Fibroblast of lung (primary cell): Measurements from ENCODE around the gene OR2V1. TPM values are rescaled to one million over a fixed set of nuclear protein-coding genes. Genes with fewer than 3 reads are reported as not detected.
"Not testable (repeated sequence)": the region's sequence is repeated elsewhere in the genome, so short reads cannot be mapped to it uniquely, and the experiment has no call there.

Experiments used
- DNase-seq, 2 donors: peaks; one replicate each; pipeline versions ENCODE4 v3.0.0 to v3.0.0-alpha.2; 2010; ENCODE audit warnings: low read depth in 2 of 2
- H2AFZ ChIP-seq: 2 replicates; pipeline ENCODE4 v1.5.1; 2012; ENCODE audit warnings: low read length, control low read depth, inconsistent platforms
- H3K27ac ChIP-seq: 2 replicates; pipeline ENCODE4 v1.5.1; 2011; ENCODE audit warnings: low read length, control low read depth; ENCODE audit not compliant: insufficient read depth
- H3K27me3 ChIP-seq: 2 replicates; pipeline ENCODE4 v1.5.1; 2011; ENCODE audit warnings: mild to moderate bottlenecking, low read length; ENCODE audit not compliant: control insufficient read depth, insufficient read depth
- H3K36me3 ChIP-seq: 2 replicates; pipeline ENCODE4 v1.5.1; 2011; ENCODE audit warnings: low read length; ENCODE audit not compliant: control insufficient read depth, insufficient read depth
- H3K4me1 ChIP-seq: 2 replicates; pipeline ENCODE4 v1.5.1; 2011; ENCODE audit warnings: low read length; ENCODE audit not compliant: control insufficient read depth, insufficient read depth; ENCODE audit errors: extremely low read depth
- H3K4me2 ChIP-seq: 2 replicates; pipeline ENCODE4 v1.5.1; 2011; ENCODE audit warnings: low read length, control low read depth; ENCODE audit not compliant: insufficient read depth; ENCODE audit errors: extremely low read depth
- H3K4me3 ChIP-seq, 4 experiments: fragments of 200-600 bp in 1 of 4; sonication (generic) in 1 of 4; replicated peaks in 1 of 4; 2 replicates each; pipeline ENCODE4 v1.5.1; 2011 to 2016; ENCODE audit warnings: low read length in 4 of 4, low read depth in 3 of 4, mild to moderate bottlenecking in 3 of 4, control low read depth in 2 of 4, inconsistent platforms in 1 of 4, mixed read lengths in 1 of 4; ENCODE audit not compliant: insufficient read depth in 1 of 4; ENCODE audit errors: control extremely low read depth in 1 of 4
- H3K79me2 ChIP-seq: 2 replicates; pipeline ENCODE4 v1.5.1; 2012; ENCODE audit warnings: mild to moderate bottlenecking, low read length, inconsistent platforms; ENCODE audit not compliant: control insufficient read depth, insufficient read depth
- H3K9ac ChIP-seq: 2 replicates; pipeline ENCODE4 v1.5.1; 2011; ENCODE audit warnings: mild to moderate bottlenecking, low read length, control low read depth; ENCODE audit not compliant: insufficient read depth
- H3K9me3 ChIP-seq: 2 replicates; pipeline ENCODE4 v1.5.1; 2012; ENCODE audit warnings: low read depth, low read length; ENCODE audit not compliant: control insufficient read depth, insufficient read depth
- H4K20me1 ChIP-seq: 2 replicates; pipeline ENCODE4 v1.5.1; 2011; ENCODE audit warnings: low read length; ENCODE audit not compliant: control insufficient read depth, insufficient read depth; ENCODE audit errors: extremely low read depth
- CTCF ChIP-seq, 2 donors: IDR thresholded peaks in 1 of 2; conservative IDR thresholded peaks in 1 of 2; 1 replicate in 1 of 2; 2 replicates in 1 of 2; pipeline ENCODE4 v1.5.1; 2011 to 2012; ENCODE audit warnings: low read length in 2 of 2, control low read depth in 1 of 2, inconsistent platforms in 1 of 2, low read depth in 1 of 2, mild to moderate bottlenecking in 1 of 2
- EZH2 ChIP-seq: IDR thresholded peaks from 2 replicates; pipeline ENCODE4 v1.5.1; 2012; ENCODE audit warnings: low read length, control low read depth, mild to moderate bottlenecking; ENCODE audit errors: missing control alignments
- polyA plus RNA-seq, 2 donors: library from polyadenylated mRNA; depleted of rRNA in 1 of 2; stranded (reverse) in 1 of 2; unstranded in 1 of 2; fragments of >200 nt; gene quantifications; 2 replicates each; pipeline ENCODE4 v1.2.1, GENCODE V29; 2011 to 2012; ENCODE audit warnings: missing spikeins in 1 of 2
- total RNA-seq: library from RNA; depleted of rRNA; stranded (reverse); fragments of >200 nt; gene quantifications from 2 replicates; pipeline ENCODE4 v1.2.1, GENCODE V29; 2014

Gene OR2V1
- total and polyA plus RNA-seq, 2 donors (not counting 1 experiment from before 2014, with no cell fraction given), result not detected

- Histone ChIP-seq H2AFZ (no peak overlapping the region), H3K79me2 (no peaks in the 10 kb centered on the region), H3K4me1 (no peaks in the 10 kb centered on the region), H3K36me3 (no peaks in the 10 kb centered on the region), H4K20me1 (no peaks in the 10 kb centered on the region), H3K27me3 (peaks cover 15% of the 10 kb centered on the region), H3K4me2 (no peak overlapping the region), H3K4me3 (no peak overlapping the region), H3K27ac (no peak overlapping the region), H3K9ac (no peak overlapping the region), H3K9me3 (no peaks in the 10 kb centered on the region)
- DNase-seq, result no peak
- no peak for TF ChIP-seq CTCF (conservative IDR thresholded peaks at IDR 0.05 in 1 of 2, IDR thresholded peaks at IDR 0.05 in 1 of 2; ENCODE audit: low read depth in 1 of 2, low read length in 2 of 2)
- TF ChIP-seq EZH2, result no peak
Observed at GRCh38 chr5:181108578-181109165, 22.3 kb downstream of the OR2V1 start.

GRCh38 chr5:181107699-181108098, 23.3 kb downstream of the OR2V1 start:
- DNase-seq, result no peak
- H3K27me3 ChIP-seq, result peaks cover 10% of the 10 kb centered on the region
- H3K9ac ChIP-seq, result no peak overlapping the region
- H3K79me2 ChIP-seq, result no peaks in the 10 kb centered on the region
- H3K4me3 ChIP-seq, result no peak overlapping the region
- no peaks in the 10 kb centered on the region for H4K20me1 ChIP-seq
- TF ChIP-seq EZH2 (no peak), CTCF (conservative IDR thresholded peaks at IDR 0.05 in 1 of 2, IDR thresholded peaks at IDR 0.05 in 1 of 2; ENCODE audit: low read depth in 1 of 2, low read length in 2 of 2) (no peak)
- no peaks in the 10 kb centered on the region for H3K36me3 ChIP-seq
- no peak overlapping the region for H3K4me2 ChIP-seq
- no peak overlapping the region for H3K27ac ChIP-seq
- H2AFZ ChIP-seq, result no peak overlapping the region
- no peaks in the 10 kb centered on the region for H3K9me3 ChIP-seq
- H3K4me1 ChIP-seq, result no peaks in the 10 kb centered on the region

GRCh38 chr5:181105391-181106025, 25.5 kb downstream of the OR2V1 start:
- H3K9me3 ChIP-seq, result no peaks in the 10 kb centered on the region
- H4K20me1 ChIP-seq, result no peaks in the 10 kb centered on the region
- no peaks in the 10 kb centered on the region for H3K79me2 ChIP-seq
- TF ChIP-seq EZH2 (no peak), CTCF (conservative IDR thresholded peaks at IDR 0.05 in 1 of 2, IDR thresholded peaks at IDR 0.05 in 1 of 2; ENCODE audit: low read depth in 1 of 2, low read length in 2 of 2) (no peak)
- no peaks in the 10 kb centered on the region for H3K36me3 ChIP-seq
- H3K27me3 ChIP-seq, result peaks cover 6% of the 10 kb centered on the region
- H3K4me2 ChIP-seq, result no peak overlapping the region
- no peak overlapping the region for H3K27ac ChIP-seq
- no peaks in the 10 kb centered on the region for H3K4me1 ChIP-seq
- no peak overlapping the region for H3K9ac ChIP-seq
- no peak for DNase-seq
- H2AFZ ChIP-seq, result no peak overlapping the region
- H3K4me3 ChIP-seq, result no peak overlapping the region

- DNase-seq, H3K4me2 ChIP-seq, H3K9me3 ChIP-seq, H3K4me1 ChIP-seq, H3K79me2 ChIP-seq, H3K27ac ChIP-seq, H3K9ac ChIP-seq, H3K36me3 ChIP-seq, H2AFZ ChIP-seq, H3K4me3 ChIP-seq, H4K20me1 ChIP-seq, H3K27me3 ChIP-seq: not testable (repeated sequence)
Observed at GRCh38 chr5:181104606-181105390, 26.2 kb downstream of the OR2V1 start.
